Measurements from ENCODE around the gene PROZ.

DNA sequence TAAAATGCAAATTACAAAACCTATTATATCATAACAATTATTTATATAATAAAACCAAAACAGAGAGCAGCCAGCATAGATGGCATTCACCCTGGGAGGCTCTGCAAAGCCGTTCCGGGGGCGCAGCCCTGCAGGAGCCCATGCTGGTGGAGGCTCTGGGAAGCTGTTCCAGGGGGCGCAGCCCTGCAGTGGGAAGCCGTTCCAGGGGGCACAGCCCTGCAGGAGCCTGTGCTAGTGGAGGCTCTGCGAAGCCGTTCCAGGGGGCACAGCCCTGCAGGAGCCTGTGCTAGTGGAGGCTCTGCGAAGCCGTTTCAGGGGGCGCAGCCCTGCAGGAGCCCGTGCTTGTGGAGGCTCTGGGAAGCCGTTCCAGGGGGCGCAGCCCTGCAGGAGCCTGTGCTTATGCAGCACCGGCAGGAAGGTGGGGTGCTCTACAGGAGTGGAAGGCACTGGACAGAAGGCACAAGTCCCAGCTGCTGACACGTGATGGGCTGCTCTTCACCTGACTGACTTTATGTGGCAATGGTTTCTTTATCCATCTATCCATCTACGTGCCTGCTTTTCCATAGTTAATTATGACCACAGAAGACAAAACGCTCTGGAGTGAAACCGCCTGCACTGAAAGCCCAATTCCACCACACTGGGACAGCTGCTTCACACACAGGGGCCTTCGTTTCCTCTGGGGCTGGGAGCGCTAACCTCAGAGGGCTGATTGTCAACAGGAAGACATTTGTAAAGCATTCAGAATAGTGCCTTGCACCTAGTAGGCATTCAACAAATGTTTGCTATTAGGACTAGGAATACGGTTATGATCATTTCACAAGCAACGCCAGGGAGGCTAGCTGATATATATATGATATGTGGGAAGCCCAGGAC is 26.4 kb downstream of the PROZ start:
- no peak for TF ChIP-seq USF2 (CRISPR knock-in tag; IDR thresholded peaks at IDR 0.05)
- no peak for TF ChIP-seq ATF7 (IDR thresholded peaks at IDR 0.05)
- no peak for TF ChIP-seq ZNF3 (CRISPR knock-in tag; IDR thresholded peaks at IDR 0.05)
- no peak for TF ChIP-seq ZNF75A (CRISPR knock-in tag; IDR thresholded peaks at IDR 0.05)
- no peak for TF ChIP-seq CBX8 (IDR thresholded peaks at IDR 0.05; ENCODE audit: borderline replicate concordance, extremely low read depth, low read depth, low read length, poor library complexity, severe bottlenecking)
- TF ChIP-seq, protein P1, sequence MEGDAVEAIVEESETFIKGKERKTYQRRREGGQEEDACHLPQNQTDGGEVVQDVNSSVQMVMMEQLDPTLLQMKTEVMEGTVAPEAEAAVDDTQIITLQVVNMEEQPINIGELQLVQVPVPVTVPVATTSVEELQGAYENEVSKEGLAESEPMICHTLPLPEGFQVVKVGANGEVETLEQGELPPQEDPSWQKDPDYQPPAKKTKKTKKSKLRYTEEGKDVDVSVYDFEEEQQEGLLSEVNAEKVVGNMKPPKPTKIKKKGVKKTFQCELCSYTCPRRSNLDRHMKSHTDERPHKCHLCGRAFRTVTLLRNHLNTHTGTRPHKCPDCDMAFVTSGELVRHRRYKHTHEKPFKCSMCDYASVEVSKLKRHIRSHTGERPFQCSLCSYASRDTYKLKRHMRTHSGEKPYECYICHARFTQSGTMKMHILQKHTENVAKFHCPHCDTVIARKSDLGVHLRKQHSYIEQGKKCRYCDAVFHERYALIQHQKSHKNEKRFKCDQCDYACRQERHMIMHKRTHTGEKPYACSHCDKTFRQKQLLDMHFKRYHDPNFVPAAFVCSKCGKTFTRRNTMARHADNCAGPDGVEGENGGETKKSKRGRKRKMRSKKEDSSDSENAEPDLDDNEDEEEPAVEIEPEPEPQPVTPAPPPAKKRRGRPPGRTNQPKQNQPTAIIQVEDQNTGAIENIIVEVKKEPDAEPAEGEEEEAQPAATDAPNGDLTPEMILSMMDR (IDR thresholded peaks at IDR 0.05 in 2 of 3, conservative IDR thresholded peaks at IDR 0.05 in 1 of 3; ENCODE audit: insufficient read depth in 2 of 3, low read depth in 1 of 3, low read length in 3 of 3): no peak
- TF ChIP-seq ZNF431 (CRISPR knock-in tag; IDR thresholded peaks at IDR 0.05): no peak
- no peak for TF ChIP-seq MXI1 (IDR thresholded peaks at IDR 0.05; ENCODE audit: low read depth, low read length)
- TF ChIP-seq BACH1 (tag; IDR thresholded peaks at IDR 0.05): no peak

Data from K562 (cell line).